Motor neuron (in vitro differentiated cells): ENCODE results near the gene RELT. TPM values are rescaled to one million over a fixed set of nuclear protein-coding genes. Genes with fewer than 3 reads are reported as not detected.

Experiments used
- ATAC-seq, 8 experiments: fragments of 200-7000 bp; cut with Tn5 transposase; replicated peaks in 6 of 8; 2 replicates each; pipeline ENCODE4 v1.8.0; 2021; ENCODE audit warnings: mild to moderate bottlenecking in 8 of 8, moderate library complexity in 8 of 8
- H3K27ac ChIP-seq, 2 donors: fragments of 250-450 bp; sonication (Bioruptor Pico); 2 replicates each; pipeline ENCODE4 v1.9.0; 2021; ENCODE audit warnings: antibody characterized with exemption in 2 of 2, mild to moderate bottlenecking in 2 of 2, moderate library complexity in 1 of 2
- H3K4me1 ChIP-seq, 2 donors: fragments of 250-450 bp; sonication (Bioruptor Pico); replicated peaks in 1 of 2; 2 replicates each; pipeline ENCODE4 v1.6.1; 2021; ENCODE audit warnings: antibody characterized with exemption in 2 of 2, mild to moderate bottlenecking in 2 of 2, moderate library complexity in 1 of 2
- H3K4me3 ChIP-seq, 5 donors: fragments of 250-450 bp; sonication (Bioruptor Pico); 2 replicates each; pipeline ENCODE4 v1.9.0; 2021; ENCODE audit warnings: antibody characterized with exemption in 5 of 5, mild to moderate bottlenecking in 5 of 5, moderate library complexity in 4 of 5
- WGBS, 10 experiments: fragments of 450-650 bp; shearing (Covaris generic); methylation state at CpG; one replicate each; pipeline ENCODE4 v1.0.0; 2022; 5-methylcytosine and 5-hydroxymethylcytosine counted together
- in situ Hi-C, 9 experiments: fragments of 400-800 bp; cut with MboI; loops; one replicate each; pipeline ENCODE4 v1.15.0; 2021; ENCODE audit warnings: low sequenced_read_pairs in 9 of 9, low pct_unique_long_range_greater_than_20kb in 2 of 9; ENCODE audit not compliant: unreplicated experiment in 9 of 9
- total RNA-seq, 8 experiments: library from RNA; unstranded; fragments of 300-600 nt; gene quantifications; 2 replicates each; pipeline versions ENCODE4 v1.2.3 to v1.2.4, GENCODE V29; 2022

RELT gene
- total RNA-seq, 8 experiments from 2014 or later, result 6.0 to 11.8 (median 7.0) TPM

DNA sequence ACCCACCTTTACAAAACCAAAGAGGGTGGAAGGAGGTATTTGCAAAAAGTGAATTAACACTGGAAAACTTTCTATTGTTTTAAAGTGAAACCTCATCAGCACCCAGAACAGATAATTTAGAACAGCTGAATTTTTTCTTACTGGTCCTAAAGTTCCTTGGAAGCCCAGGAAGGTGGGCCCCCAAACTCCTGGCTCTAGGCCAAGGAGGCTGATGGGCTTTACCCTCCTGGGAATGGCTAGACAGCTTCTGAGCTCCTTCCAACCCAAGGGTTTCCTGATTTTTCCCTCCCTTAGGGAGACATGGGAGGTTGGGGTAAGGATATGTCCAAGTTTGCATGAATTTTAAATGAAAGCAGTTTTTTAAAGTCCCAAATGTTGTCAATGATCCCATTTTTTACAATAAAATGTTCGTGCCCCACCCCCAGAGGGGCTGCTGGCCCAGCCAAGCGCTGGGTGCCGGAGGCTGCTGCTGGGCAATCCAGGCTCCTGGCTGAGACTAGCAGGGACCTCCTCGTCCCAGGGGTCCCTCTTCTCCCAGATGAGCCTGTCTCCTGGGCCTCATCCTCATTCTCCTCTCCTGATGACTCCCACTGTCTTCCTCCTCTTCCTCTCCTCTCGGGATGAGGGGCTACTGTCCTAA lies 28.4 kb downstream of the RELT start:
- Histone ChIP-seq H3K27ac (no peak overlapping the region), H3K4me3 (no peak overlapping the region), H3K4me1 (no peaks in the 10 kb centered on the region)
- in situ Hi-C loops, result loop anchor here in 1 of 9 experiments (5.0 kb wide), 1 partner anchor 258 kb away; no protein-coding TSS in a partner anchor
- no peak for ATAC-seq
- 90 to 100% (median 92%) methylated on average over 1 to 4 of the region's 5 CpGs; no CpG with 5 or more reads in 6 of the 10 experiments for WGBS, 10 experiments

DNA sequence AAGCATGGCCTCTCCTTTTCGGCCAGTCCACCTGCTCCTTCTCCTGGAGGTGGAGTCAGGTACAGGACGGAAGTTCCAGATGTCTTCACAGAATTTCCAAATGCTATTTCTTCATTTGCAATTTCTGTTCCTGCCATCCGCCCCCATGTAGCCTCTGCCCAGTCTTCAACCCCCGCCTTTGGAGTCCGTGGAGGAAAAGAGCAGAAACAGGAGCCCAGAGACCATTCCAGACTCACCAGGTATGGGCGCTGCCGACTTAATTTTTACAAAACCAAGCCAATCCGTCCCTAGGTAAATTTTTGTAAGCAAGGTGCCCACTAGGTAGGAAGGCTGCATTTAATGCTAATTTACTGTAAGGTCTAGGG lies 28.9 kb downstream of the RELT start:
- in situ Hi-C loops, result no loop called here
- no peak for ATAC-seq
- Histone ChIP-seq H3K27ac (no peak overlapping the region), H3K4me1 (no peaks in the 10 kb centered on the region), H3K4me3 (no peak overlapping the region)
- 76 to 100% (median 95%) methylated on average over 1 to 8 of the region's 8 CpGs; no CpG with 5 or more reads in 4 of the 10 experiments for WGBS, 10 experiments

DNA sequence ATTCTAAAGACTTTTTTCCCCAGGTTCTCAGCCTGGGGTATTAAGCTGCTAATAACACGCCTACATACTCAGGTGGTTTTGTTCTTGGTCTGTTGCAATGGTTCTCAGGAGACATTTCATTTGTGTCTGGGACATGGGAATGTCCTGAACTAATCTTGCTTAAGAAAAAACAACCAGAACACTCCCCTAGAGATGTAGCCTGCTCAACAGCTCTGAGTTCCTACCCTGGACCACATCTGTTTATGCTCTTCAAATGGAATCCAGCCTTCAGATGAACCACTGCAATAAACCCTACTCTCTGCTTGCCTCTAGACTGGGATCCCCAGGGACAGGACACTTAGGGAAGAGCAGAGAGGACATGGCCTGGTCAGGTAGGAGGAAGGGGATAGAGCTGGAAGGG lies 29.9 kb downstream of the RELT start:
- no peak for ATAC-seq
- no CpG with 5 or more reads among the region's 1 CpG for WGBS, 10 experiments
- no peak overlapping the region for H3K27ac ChIP-seq
- H3K4me1 ChIP-seq, result no peaks in the 10 kb centered on the region
- in situ Hi-C loops, result no loop called here
- H3K4me3 ChIP-seq, result no peak overlapping the region

- Histone ChIP-seq H3K27ac (no peak overlapping the region), H3K4me1 (no peaks in the 10 kb centered on the region), H3K4me3 (no peak overlapping the region)
- in situ Hi-C loops, result no loop called here
- no peak for ATAC-seq
- 33 to 100% (median 83%) methylated on average over 1 to 5 of the region's 5 CpGs; no CpG with 5 or more reads in 4 of the 10 experiments for WGBS, 10 experiments
Observed at GRCh38 chr11:73406619-73407018, 30.4 kb downstream of the RELT start.

GRCh38 chr11:73409431-73409830 lies 33.2 kb downstream of the RELT start:
- WGBS, 10 experiments, result 90 to 100% (median 99%) methylated on average over 1 to 7 of the region's 8 CpGs; no CpG with 5 or more reads in 2 of the 10 experiments
- in situ Hi-C loops, result no loop called here
- ATAC-seq, result no peak

DNA sequence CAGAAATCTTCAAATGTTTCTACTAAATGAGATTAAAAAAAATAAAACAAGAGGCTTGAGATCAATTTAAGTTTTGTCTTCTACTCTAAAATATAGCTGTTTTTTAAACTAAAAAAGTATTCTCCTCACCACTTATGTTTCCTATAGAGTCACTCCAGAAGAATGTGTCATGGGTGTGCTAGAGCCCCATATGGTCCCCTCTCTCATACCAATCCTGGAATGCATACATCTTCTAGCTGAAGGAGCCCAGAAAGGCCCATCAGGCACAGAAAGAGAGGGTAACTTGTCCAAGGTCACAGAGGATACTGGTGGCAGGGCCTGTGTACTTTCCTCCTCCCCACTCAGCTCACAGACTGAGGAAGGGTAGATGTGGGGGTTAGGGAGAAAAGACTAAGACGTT lies 34.4 kb downstream of the RELT start:
- H3K4me1 ChIP-seq, result peaks cover 13 to 15% of the 10 kb centered on the region in 2 donors
- no peak overlapping the region for H3K27ac ChIP-seq
- in situ Hi-C loops, result no loop called here
- no peak for ATAC-seq
- WGBS, 10 experiments, result no CpG with 5 or more reads among the region's 1 CpG
- H3K4me3 ChIP-seq, result no peak overlapping the region

More at GRCh38 chr11:73409431-73409830, 33.2 kb downstream of the RELT start:
- Histone ChIP-seq H3K27ac (no peak overlapping the region), H3K4me1 (peaks cover 4 to 5% of the 10 kb centered on the region in 2 donors), H3K4me3 (no peak overlapping the region)

- H3K27ac ChIP-seq, result no peak overlapping the region
- no peak overlapping the region for H3K4me3 ChIP-seq
- in situ Hi-C loops, result no loop called here
- peaks cover 17 to 18% of the 10 kb centered on the region in 2 donors for H3K4me1 ChIP-seq
- no peak for ATAC-seq
- WGBS, 10 experiments, result 60 to 100% (median 83%) methylated on average over 1 to 2 of the region's 2 CpGs; no CpG with 5 or more reads in 5 of the 10 experiments
Observed at GRCh38 chr11:73411031-73411430, 34.8 kb downstream of the RELT start.

- no peak overlapping the region for H3K27ac ChIP-seq
- ATAC-seq, result peak in 5 of 8 experiments; percentile 19 to 48 (median 29)
- H3K4me3 ChIP-seq, result no peak overlapping the region
- H3K4me1 ChIP-seq, result peaks cover 23 to 27% of the 10 kb centered on the region in 2 donors
- WGBS, 10 experiments, result 0 to 100% (median 50%) methylated on average over 1 to 3 of the region's 3 CpGs; no CpG with 5 or more reads in 4 of the 10 experiments
- in situ Hi-C loops, result no loop called here
Observed at GRCh38 chr11:73412308-73412707, 36.1 kb downstream of the RELT start.

DNA sequence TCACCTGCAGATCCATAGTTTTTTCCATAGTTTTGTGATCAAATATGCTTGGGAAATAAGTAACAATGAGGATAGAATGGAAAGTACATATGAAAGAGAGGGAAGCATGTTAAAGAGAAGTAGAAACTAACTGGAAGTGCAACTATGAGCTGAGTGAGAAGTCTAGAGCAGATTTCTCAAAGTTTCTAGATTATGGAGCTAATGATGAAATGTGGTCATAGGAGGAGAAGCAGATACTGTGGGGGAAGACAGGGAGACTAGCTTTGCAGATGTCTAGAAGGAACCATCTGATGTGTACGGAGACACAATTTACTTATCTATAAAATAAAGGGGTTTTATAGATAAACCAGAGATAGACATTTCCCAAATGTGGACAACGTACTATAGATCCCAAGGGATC lies 37.1 kb downstream of the RELT start:
- Histone ChIP-seq H3K4me1 (peaks cover 23 to 27% of the 10 kb centered on the region in 2 donors), H3K27ac (no peak overlapping the region), H3K4me3 (no peak overlapping the region)
- ATAC-seq, result no peak
- in situ Hi-C loops, result no loop called here
- WGBS, 10 experiments, result 81 to 100% (median 100%) methylated on average over 1 to 2 of the region's 2 CpGs

GRCh38 chr11:73414977-73415651 lies 38.9 kb downstream of the RELT start:
- no peak overlapping the region for H3K4me3 ChIP-seq
- 0 to 92% (median 81%) methylated on average over 1 of the region's 1 CpG; no CpG with 5 or more reads in 6 of the 10 experiments for WGBS, 10 experiments
- in situ Hi-C loops, result no loop called here
- peak overlapping the region in 1 of 2 donors; percentile 29 for H3K27ac ChIP-seq
- peak in 1 of 8 experiments; percentile 15 for ATAC-seq
- H3K4me1 ChIP-seq, result peaks cover 23 to 27% of the 10 kb centered on the region in 2 donors

DNA sequence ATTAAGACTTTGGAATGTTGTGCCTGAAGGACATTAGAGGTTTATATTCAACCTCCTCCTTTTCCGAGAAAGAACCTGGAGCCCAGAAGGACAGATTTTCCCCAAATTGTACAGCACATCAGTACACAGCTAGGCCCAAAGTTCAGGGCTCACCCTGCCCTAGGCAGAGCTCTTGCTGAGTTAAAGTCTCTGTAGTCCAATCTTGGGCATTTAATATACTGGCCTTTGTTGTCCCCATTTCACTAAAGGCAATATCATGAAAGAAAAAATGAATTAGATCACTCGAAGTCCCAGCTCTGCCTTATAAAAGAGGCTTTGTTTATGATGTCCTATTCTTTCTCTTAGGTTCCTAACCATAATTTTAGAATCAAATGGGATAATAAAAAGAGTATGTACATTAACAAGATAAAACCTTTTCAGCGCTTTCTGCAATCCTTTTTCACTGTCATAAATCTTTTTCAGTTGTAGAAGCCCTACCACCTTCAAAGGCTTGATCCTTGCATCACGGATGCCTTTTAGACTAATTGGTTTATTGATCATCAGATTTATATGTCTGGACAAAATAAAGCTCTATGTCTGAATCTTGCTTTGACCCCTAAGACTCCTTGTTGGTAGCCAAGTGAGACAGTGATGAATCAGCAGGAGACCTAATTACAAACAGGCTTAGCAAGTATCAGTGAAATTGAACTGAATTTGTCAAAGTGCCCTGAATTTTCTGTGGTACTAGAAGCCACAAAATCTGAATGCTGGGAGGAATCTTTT lies 39.8 kb downstream of the RELT start:
- ATAC-seq, result peak in 6 of 8 experiments; percentile 19 to 85 (median 58)
- Histone ChIP-seq H3K4me1 (peaks cover 23 to 28% of the 10 kb centered on the region in 2 donors), H3K27ac (peak overlapping the region; percentile 0 to 28), H3K4me3 (no peak overlapping the region)
- WGBS, 10 experiments, result 13 to 75% (median 44%) methylated on average over 1 to 4 of the region's 4 CpGs
- in situ Hi-C loops, result no loop called here

DNA sequence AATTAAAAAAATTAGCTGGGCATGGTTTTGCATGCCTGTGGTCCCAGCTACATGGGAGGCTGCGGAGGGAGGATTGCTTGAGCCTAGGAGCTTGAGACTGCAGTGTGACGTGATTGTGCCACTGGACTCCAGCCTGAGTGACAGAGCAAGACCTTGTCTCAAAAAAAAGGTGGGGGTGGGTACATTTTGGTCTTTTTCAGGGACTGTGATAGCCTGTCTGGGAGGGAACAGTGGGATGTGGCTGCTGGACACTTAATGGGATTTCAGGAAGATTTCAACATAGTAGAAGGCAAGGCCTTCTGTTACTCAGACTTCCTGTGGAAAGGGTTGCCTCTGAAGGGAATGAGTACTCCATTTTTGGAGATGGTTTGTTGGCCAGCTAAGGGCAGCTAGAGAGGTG lies 40.6 kb downstream of the RELT start:
- Histone ChIP-seq H3K4me3 (no peak overlapping the region), H3K4me1 (peaks cover 23 to 33% of the 10 kb centered on the region in 2 donors), H3K27ac (peak overlapping the region in 1 of 2 donors; percentile 2)
- no peak for ATAC-seq
- in situ Hi-C loops, result no loop called here
- 57 to 92% (median 90%) methylated on average over 2 of the region's 2 CpGs; no CpG with 5 or more reads in 7 of the 10 experiments for WGBS, 10 experiments

DNA sequence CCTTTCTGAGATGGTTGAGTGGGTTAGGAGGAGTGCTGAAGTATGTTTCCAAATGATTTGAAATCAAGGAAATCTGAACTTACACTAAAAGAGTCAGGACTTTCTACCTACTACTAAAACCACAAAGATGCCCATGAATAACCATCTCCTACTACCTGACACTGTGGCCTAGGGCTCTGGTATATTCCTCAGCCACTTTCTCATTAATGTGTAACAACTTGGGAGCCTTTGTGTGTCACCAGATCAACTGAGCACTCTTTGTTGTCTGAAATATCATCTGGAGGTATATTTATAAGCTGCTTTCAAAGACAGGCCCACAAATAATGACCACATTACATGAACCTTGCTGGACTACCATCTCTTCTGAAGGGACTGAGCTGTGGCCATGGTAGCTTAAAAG lies 43.9 kb downstream of the RELT start:
- ATAC-seq, result no peak
- Histone ChIP-seq H3K27ac (no peak overlapping the region), H3K4me1 (peaks cover 13 to 25% of the 10 kb centered on the region in 2 donors), H3K4me3 (no peak overlapping the region)
- in situ Hi-C loops, result no loop called here
